HG03521 (cell line): ENCODE results near the gene BMPR1A.

ENCODE experiments used
- ATAC-seq: cut with Tn5 transposase; IDR thresholded peaks from one replicate; pipeline ENCODE4 v1.9.1; 2021; ENCODE audit warnings: mild to moderate bottlenecking, moderate library complexity; ENCODE audit not compliant: unreplicated experiment

The BMPR1A gene

DNA sequence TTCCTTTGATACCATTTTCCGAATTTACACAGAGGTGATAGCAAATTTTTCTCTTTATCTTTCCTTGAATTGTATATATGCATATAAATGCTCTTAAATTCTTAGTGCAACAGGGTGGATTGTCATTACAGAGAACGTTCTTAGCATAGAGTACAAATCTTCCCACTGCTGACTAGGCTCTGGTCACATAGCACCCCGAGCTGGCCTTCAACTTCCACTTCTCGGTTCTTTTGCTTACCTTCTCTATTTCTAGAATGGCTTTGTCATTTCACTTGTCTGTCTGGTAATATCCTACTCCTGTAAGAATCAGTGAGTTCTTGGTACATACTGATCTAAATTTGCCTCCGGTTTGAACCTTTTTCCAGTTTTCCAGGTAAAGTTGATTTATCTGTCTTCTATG lies 225.3 kb downstream of the BMPR1A start:
- no peak for ATAC-seq
